Adrenal gland (tissue), 12 donors: Measurements from ENCODE around the gene RND2. TPM values are rescaled to one million over a fixed set of nuclear protein-coding genes. Genes with fewer than 3 reads are reported as not detected.
"Not testable (repeated sequence)": the region's sequence is repeated elsewhere in the genome, so short reads cannot be mapped to it uniquely, and the experiment has no call there.

Source experiments
- DNase-seq, 7 donors: peaks; one replicate each; pipeline ENCODE4 v3.0.0-alpha.2; 2019 to 2020
- H3K27ac ChIP-seq, 5 donors: fragments of 200-600 bp; sonication (generic) in 4 of 5; 1 replicate in 3 of 5; 2 replicates in 2 of 5; pipeline versions ENCODE4 v1.5.1 to v1.8.0; 2016 to 2020; ENCODE audit warnings: mild to moderate bottlenecking in 1 of 5
- H3K27me3 ChIP-seq: fragments of 200-600 bp; 2 replicates; pipeline ENCODE4 v1.8.0; 2021
- H3K36me3 ChIP-seq, 2 donors: fragments of 200-600 bp; replicated peaks in 1 of 2; 1 replicate in 1 of 2; 2 replicates in 1 of 2; pipeline versions ENCODE4 v1.5.1 to v1.8.0; 2018 to 2022
- H3K4me1 ChIP-seq, 2 donors: fragments of 200-600 bp; replicated peaks in 1 of 2; 1 replicate in 1 of 2; 2 replicates in 1 of 2; pipeline versions ENCODE4 v1.5.1 to v1.8.0; 2018 to 2021
- H3K4me3 ChIP-seq, 4 donors: fragments of 200-600 bp; sonication (generic) in 3 of 4; one replicate each; pipeline ENCODE4 v1.5.1; 2016 to 2018
- H3K9me3 ChIP-seq, 3 donors: fragments of 200-600 bp; sonication (generic) in 1 of 3; replicated peaks in 1 of 3; 1 replicate in 2 of 3; 2 replicates in 1 of 3; pipeline versions ENCODE4 v1.5.1 to v1.8.0; 2016 to 2021
- CTCF ChIP-seq, 6 experiments: fragments of 450-650 bp in 4 of 6; fragments of 200-600 bp in 2 of 6; sonication (generic) in 1 of 6; IDR thresholded peaks; 1 replicate in 5 of 6; 2 replicates in 1 of 6; pipeline versions ENCODE4 v1.5.1 to v1.8.0; 2016 to 2021; ENCODE audit warnings: antibody characterized with exemption in 6 of 6, mild to moderate bottlenecking in 2 of 6, moderate library complexity in 1 of 6
- POLR2A ChIP-seq, 2 donors: fragments of 450-650 bp; IDR thresholded peaks; one replicate each; pipeline ENCODE4 v1.6.1; 2017; ENCODE audit warnings: antibody characterized with exemption in 2 of 2, mild to moderate bottlenecking in 2 of 2, moderate library complexity in 1 of 2
- WGBS, 4 donors: extraction: QIAGEN DNeasy Blood & Tissue Kit in 2 of 4; methylation state at CpG; one replicate each; pipeline versions ENCODE4 v1.1.5 to v1.1.7; 2013 to 2017; 5-methylcytosine and 5-hydroxymethylcytosine counted together
- intact Hi-C, 2 donors: fragments of 100-400 bp; cut with DNase I; formaldehyde crosslinking; loops; one replicate each; pipeline versions ENCODE4 v1.14.1 to v1.15.0; 2022 to 2023
- polyA plus RNA-seq, 3 donors: library from polyadenylated mRNA; stranded (reverse); fragments of 200-250 nt in 2 of 3; fragments of 350-450 nt in 1 of 3; fragmentation: Illumina TruSeq in 1 of 3; extraction: RNeasy Lipid Tissue Mini Kit (QIAGEN cat#74804) in 1 of 3; gene quantifications; one replicate each; pipeline ENCODE4 v1.2.3, GENCODE V29; 2013 to 2014
- total RNA-seq, 9 donors: library from RNA; depleted of rRNA in 4 of 9; stranded (reverse); fragments of >200 nt in 4 of 9; fragments of 120-200 nt in 1 of 9; fragmentation: NEBNext Ultra II Directional in 1 of 9; extraction: Animal tissue kit (Norgen Biotek cat#: 25700) in 1 of 9; gene quantifications; one replicate each; pipeline versions ENCODE4 v1.1.0 to v1.2.4, GENCODE V29; 2013 to 2023
- donor health status: healthy with polysubstance abuse.
- donor health status: Bipolar disorder and iron deficiency.
- donor health status: DM: yes; HTN: yes; CAD: no.
- donor health status: DM: no; HTN: no; CAD: no.
- donor health status: DM: no; HTN: no; CAD: no.
- donor health status: DM: yes; HTN: yes; CAD: no.

RND2 gene
- total and polyA plus RNA-seq, 12 donors: 1.3 to 8.2 (median 3.6) TPM

GRCh38 chr17:43042025-43042628 is 17.1 kb downstream of the RND2 start:
- Histone ChIP-seq H3K36me3 (no peaks in the 10 kb centered on the region), H3K4me3 (no peak overlapping the region), H3K9me3 (no peaks in the 10 kb centered on the region), H3K4me1 (no peaks in the 10 kb centered on the region), H3K27me3 (no peaks in the 10 kb centered on the region), H3K27ac (no peak overlapping the region)
- no peak for DNase-seq
- 75 to 82% (median 81%) methylated on average over 5 of the region's 5 CpGs for WGBS, 4 donors
- intact Hi-C loops: no loop called here
- no peak for TF ChIP-seq POLR2A (IDR thresholded peaks at IDR 0.05)
- no peak for TF ChIP-seq CTCF (IDR thresholded peaks at IDR 0.05)

GRCh38 chr17:43043307-43043706 is 18.3 kb downstream of the RND2 start:
- no peaks in the 10 kb centered on the region for H3K4me1 ChIP-seq
- intact Hi-C loops: no loop called here
- no peaks in the 10 kb centered on the region for H3K9me3 ChIP-seq
- no peaks in the 10 kb centered on the region for H3K36me3 ChIP-seq
- no peak overlapping the region for H3K4me3 ChIP-seq
- H3K27me3 ChIP-seq: no peaks in the 10 kb centered on the region
- H3K27ac ChIP-seq: no peak overlapping the region
- no peak for TF ChIP-seq CTCF (IDR thresholded peaks at IDR 0.05)
- no peak for TF ChIP-seq POLR2A (IDR thresholded peaks at IDR 0.05)
- DNase-seq: no peak

GRCh38 chr17:43044024-43044423 is 19.0 kb downstream of the RND2 start:
- Histone ChIP-seq H3K27me3 (no peaks in the 10 kb centered on the region), H3K36me3 (no peaks in the 10 kb centered on the region), H3K27ac (no peak overlapping the region), H3K9me3 (no peaks in the 10 kb centered on the region), H3K4me3 (no peak overlapping the region), H3K4me1 (no peaks in the 10 kb centered on the region)
- WGBS, 4 donors: 90 to 95% (median 92%) methylated on average over 4 of the region's 4 CpGs
- intact Hi-C loops: no loop called here
- TF ChIP-seq POLR2A (IDR thresholded peaks at IDR 0.05): no peak
- DNase-seq: no peak

GRCh38 chr17:43051969-43052368 is 26.9 kb downstream of the RND2 start:
- H3K27me3 ChIP-seq: no peaks in the 10 kb centered on the region
- intact Hi-C loops: no loop called here
- TF ChIP-seq CTCF (IDR thresholded peaks at IDR 0.05): no peak
- TF ChIP-seq POLR2A (IDR thresholded peaks at IDR 0.05): no peak
- no peak overlapping the region for H3K4me3 ChIP-seq
- 86 to 100% (median 92%) methylated on average over 1 of the region's 1 CpG for WGBS, 4 donors
- no peaks in the 10 kb centered on the region for H3K36me3 ChIP-seq
- H3K27ac ChIP-seq: no peak overlapping the region
- no peaks in the 10 kb centered on the region for H3K9me3 ChIP-seq
- no peak for DNase-seq
- H3K4me1 ChIP-seq: no peaks in the 10 kb centered on the region

- H3K4me3 ChIP-seq, H3K27ac ChIP-seq, H3K27me3 ChIP-seq, H3K4me1 ChIP-seq, H3K36me3 ChIP-seq, H3K9me3 ChIP-seq, intact Hi-C loops: not testable (repeated sequence)
- 93 to 97% (median 95%) methylated on average over 7 of the region's 7 CpGs for WGBS, 4 donors
- peak in 1 of 7 donors; percentile 14 for DNase-seq
Observed at GRCh38 chr17:43053008-43053407, 28.0 kb downstream of the RND2 start.
